Measurements from ENCODE around the gene RXRA.

Gene RXRA

GRCh38 chr9:134473141-134474054 lies 147.1 kb downstream of the RXRA start:
- no peak for TF ChIP-seq CTCF (IDR thresholded peaks at IDR 0.05; ENCODE audit: low read depth, low read length, missing control alignments)
- DNase-seq (ENCODE audit: low read depth), result no peak
- in situ Hi-C loops (cut with HindIII; ENCODE audit: low sequenced_read_pairs), result no loop called here
- H3K4me3 ChIP-seq (ENCODE audit: low read depth, low read length), result no peak overlapping the region

GRCh38 chr9:134474055-134474370 lies 147.8 kb downstream of the RXRA start:
- DNase-seq (ENCODE audit: low read depth), result no peak
- in situ Hi-C loops (cut with HindIII; ENCODE audit: low sequenced_read_pairs), result no loop called here
- TF ChIP-seq CTCF (IDR thresholded peaks at IDR 0.05; ENCODE audit: low read depth, low read length, missing control alignments), result no peak
- no peak overlapping the region for H3K4me3 ChIP-seq (ENCODE audit: low read depth, low read length)

- no peak overlapping the region for H3K4me3 ChIP-seq (ENCODE audit: low read depth, low read length)
- DNase-seq (ENCODE audit: low read depth), result no peak
- in situ Hi-C loops (cut with HindIII; ENCODE audit: low sequenced_read_pairs), result loop anchor here (5.0 kb wide), 1 partner anchor 107 kb away; no protein-coding TSS in a partner anchor
- TF ChIP-seq CTCF (IDR thresholded peaks at IDR 0.05; ENCODE audit: low read depth, low read length, missing control alignments), result no peak
Observed at GRCh38 chr9:134475011-134475790, 148.9 kb downstream of the RXRA start.

GRCh38 chr9:134476272-134476941 lies 150.2 kb downstream of the RXRA start:
- DNase-seq (ENCODE audit: low read depth), result no peak
- no peak overlapping the region for H3K4me3 ChIP-seq (ENCODE audit: low read depth, low read length)
- TF ChIP-seq CTCF (IDR thresholded peaks at IDR 0.05; ENCODE audit: low read depth, low read length, missing control alignments), result no peak
- in situ Hi-C loops (cut with HindIII; ENCODE audit: low sequenced_read_pairs), result loop anchor here (5.0 kb wide), 1 partner anchor 106 kb away; no protein-coding TSS in a partner anchor

- no peak for TF ChIP-seq CTCF (IDR thresholded peaks at IDR 0.05; ENCODE audit: low read depth, low read length, missing control alignments)
- in situ Hi-C loops (cut with HindIII; ENCODE audit: low sequenced_read_pairs), result loop anchor here (5.0 kb wide), 1 partner anchor 105 kb away; no protein-coding TSS in a partner anchor
- no peak overlapping the region for H3K4me3 ChIP-seq (ENCODE audit: low read depth, low read length)
- DNase-seq (ENCODE audit: low read depth), result no peak
Observed at GRCh38 chr9:134476942-134477335, 150.7 kb downstream of the RXRA start.

GRCh38 chr9:134477342-134477925 lies 151.2 kb downstream of the RXRA start:
- H3K4me3 ChIP-seq (ENCODE audit: low read depth, low read length), result no peak overlapping the region
- no peak for DNase-seq (ENCODE audit: low read depth)
- in situ Hi-C loops (cut with HindIII; ENCODE audit: low sequenced_read_pairs), result loop anchor here (5.0 kb wide), 1 partner anchor 105 kb away; no protein-coding TSS in a partner anchor
- no peak for TF ChIP-seq CTCF (IDR thresholded peaks at IDR 0.05; ENCODE audit: low read depth, low read length, missing control alignments)

All from astrocyte of the cerebellum (primary cell).